Muscle layer of colon (tissue), 2 donors: ENCODE measurements around the gene TFCP2L1.
"Not testable (repeated sequence)": the region's sequence is repeated elsewhere in the genome, so short reads cannot be mapped to it uniquely, and the experiment has no call there.

Source experiments
- H3K27ac ChIP-seq: one replicate; pipeline ENCODE4 v1.7.0; 2013; ENCODE audit warnings: low read depth, mild to moderate bottlenecking, low read length, moderate library complexity
- H3K27me3 ChIP-seq, 2 donors: one replicate each; pipeline ENCODE4 v1.7.0; 2013; ENCODE audit warnings: low read length in 2 of 2, mild to moderate bottlenecking in 2 of 2; ENCODE audit not compliant: insufficient read depth in 2 of 2, control insufficient read depth in 1 of 2
- H3K36me3 ChIP-seq: one replicate; pipeline ENCODE4 v1.7.0; 2013; ENCODE audit warnings: mild to moderate bottlenecking, low read length; ENCODE audit not compliant: insufficient read depth
- H3K4me1 ChIP-seq: one replicate; pipeline ENCODE4 v1.7.0; 2013; ENCODE audit warnings: mild to moderate bottlenecking, low read length; ENCODE audit not compliant: insufficient read depth
- H3K4me3 ChIP-seq, 2 donors: one replicate each; pipeline ENCODE4 v1.7.0; 2013; ENCODE audit warnings: low read length in 2 of 2, low read depth in 1 of 2, mild to moderate bottlenecking in 1 of 2, moderate library complexity in 1 of 2
- H3K9ac ChIP-seq: one replicate; pipeline ENCODE4 v1.7.0; 2013; ENCODE audit warnings: low read length
- H3K9me3 ChIP-seq: one replicate; pipeline ENCODE4 v1.7.0; 2013; ENCODE audit warnings: mild to moderate bottlenecking, low read length
- donor health status: abdominal sarcoma.
- donor health status: Adenocarcinoma of cecum.

The TFCP2L1 gene

DNA sequence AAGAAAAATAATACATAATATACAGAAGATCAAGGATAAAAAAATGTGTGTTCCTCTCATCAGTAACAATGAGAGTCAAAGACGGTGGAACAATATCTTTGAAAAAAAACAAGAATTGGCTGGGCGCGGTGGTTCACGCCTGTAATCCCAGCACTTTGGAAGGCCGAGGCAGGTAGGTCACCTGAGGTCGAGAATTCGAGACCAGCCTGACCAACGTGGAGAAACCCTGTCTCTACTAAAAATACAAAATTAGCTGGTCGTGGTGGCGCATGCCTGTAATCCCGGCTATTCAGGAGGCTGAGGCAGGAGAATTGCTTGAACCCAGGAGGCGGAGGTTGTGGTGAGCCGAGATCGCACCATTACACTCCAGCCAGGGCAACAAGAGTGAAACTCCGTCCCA is 28.7 kb upstream of the TFCP2L1 start:
- H3K36me3 ChIP-seq, H3K27me3 ChIP-seq, H3K4me1 ChIP-seq, H3K9me3 ChIP-seq, H3K9ac ChIP-seq, H3K4me3 ChIP-seq, H3K27ac ChIP-seq: not testable (repeated sequence)

DNA sequence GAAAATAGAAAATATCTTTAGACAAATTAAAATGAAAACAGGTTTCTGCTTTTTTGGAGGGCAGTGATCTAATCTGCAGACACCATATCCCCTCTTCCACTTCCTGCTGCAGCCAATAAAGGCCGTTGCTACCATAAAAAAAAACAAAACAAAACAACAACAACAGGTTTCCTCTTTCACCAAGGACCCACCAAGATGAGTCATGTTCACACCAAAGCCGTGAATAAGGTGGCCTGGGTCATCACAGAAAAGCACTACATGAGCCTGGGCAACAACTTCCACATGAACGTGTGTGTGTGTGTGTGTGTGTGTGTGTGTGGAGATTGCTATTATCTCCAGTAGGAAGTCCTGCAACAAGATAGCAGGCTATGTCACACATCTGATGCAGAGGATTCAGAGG is 24.8 kb upstream of the TFCP2L1 start:
- Histone ChIP-seq H3K4me1 (no peaks in the 10 kb centered on the region), H3K36me3 (no peaks in the 10 kb centered on the region), H3K27ac (no peak overlapping the region), H3K4me3 (no peak overlapping the region), H3K27me3 (no peaks in the 10 kb centered on the region), H3K9me3 (no peaks in the 10 kb centered on the region), H3K9ac (no peak overlapping the region)

DNA sequence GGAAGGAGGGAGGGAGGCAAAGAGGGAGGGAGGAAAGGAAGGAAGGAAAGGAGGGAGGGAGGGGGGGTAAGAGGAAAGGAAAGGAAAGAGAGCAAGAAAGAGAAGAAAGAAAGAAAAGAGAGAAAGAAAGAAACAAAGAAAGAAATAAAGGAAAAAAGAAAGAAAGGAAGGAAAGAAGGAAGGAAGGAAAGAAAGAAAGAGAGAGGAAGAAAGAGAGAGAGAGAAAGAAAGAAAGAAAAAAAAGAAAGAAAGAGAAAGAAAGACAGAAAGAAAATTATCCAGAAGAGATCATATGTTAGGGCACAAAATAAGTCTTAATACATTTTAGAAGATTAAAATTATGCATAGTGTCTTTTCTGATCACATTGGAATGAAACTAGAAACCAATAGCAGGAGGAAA is 24.3 kb upstream of the TFCP2L1 start:
- Histone ChIP-seq H3K9ac (no peak overlapping the region), H3K27me3 (no peaks in the 10 kb centered on the region), H3K27ac (no peak overlapping the region), H3K9me3 (no peaks in the 10 kb centered on the region), H3K4me1 (no peaks in the 10 kb centered on the region), H3K4me3 (no peak overlapping the region), H3K36me3 (no peaks in the 10 kb centered on the region)

DNA sequence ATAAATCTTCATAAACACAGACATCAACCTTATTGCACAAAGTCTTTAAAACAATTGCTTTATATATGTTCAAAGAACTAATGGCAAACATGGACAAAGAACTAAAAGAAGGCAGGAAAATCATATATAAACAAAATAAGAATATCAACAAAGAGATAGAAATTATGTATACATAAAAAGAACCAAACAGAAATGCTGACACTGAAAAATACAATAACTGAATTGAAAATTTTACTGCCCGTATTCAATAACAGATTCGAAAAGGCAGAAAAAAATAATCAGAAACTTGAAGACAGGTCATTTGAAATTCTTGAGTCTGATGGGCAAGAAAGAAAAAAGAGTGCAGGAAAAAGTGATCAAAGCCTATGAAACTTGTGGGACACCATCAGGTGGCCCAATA is 22.0 kb upstream of the TFCP2L1 start:
- Histone ChIP-seq H3K27ac (no peak overlapping the region), H3K36me3 (no peaks in the 10 kb centered on the region), H3K4me1 (no peaks in the 10 kb centered on the region), H3K9me3 (no peaks in the 10 kb centered on the region), H3K4me3 (no peak overlapping the region), H3K9ac (no peak overlapping the region), H3K27me3 (no peaks in the 10 kb centered on the region)

DNA sequence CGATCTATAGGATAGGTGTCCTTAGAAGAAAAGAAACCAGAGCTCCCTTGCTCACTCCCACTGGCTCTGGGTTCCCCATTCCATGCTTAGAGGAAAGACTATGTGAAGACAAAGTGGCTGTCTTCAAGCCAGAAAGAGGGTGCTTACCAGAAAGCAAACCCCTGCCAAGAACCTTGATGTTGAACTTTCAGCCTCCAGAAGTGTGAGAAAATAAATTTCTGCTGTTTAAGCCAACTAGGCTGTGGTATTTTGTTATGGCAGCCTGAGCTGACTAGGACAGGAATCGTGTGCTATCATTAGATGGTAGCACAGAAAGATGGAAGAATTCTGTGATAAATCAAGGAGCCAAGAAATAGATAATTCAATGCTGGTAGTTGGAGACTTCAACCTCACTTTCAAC is 19.9 kb upstream of the TFCP2L1 start:
- Histone ChIP-seq H3K9ac (no peak overlapping the region), H3K36me3 (no peaks in the 10 kb centered on the region), H3K9me3 (no peaks in the 10 kb centered on the region), H3K27ac (no peak overlapping the region), H3K4me3 (no peak overlapping the region), H3K4me1 (no peaks in the 10 kb centered on the region), H3K27me3 (no peaks in the 10 kb centered on the region)

DNA sequence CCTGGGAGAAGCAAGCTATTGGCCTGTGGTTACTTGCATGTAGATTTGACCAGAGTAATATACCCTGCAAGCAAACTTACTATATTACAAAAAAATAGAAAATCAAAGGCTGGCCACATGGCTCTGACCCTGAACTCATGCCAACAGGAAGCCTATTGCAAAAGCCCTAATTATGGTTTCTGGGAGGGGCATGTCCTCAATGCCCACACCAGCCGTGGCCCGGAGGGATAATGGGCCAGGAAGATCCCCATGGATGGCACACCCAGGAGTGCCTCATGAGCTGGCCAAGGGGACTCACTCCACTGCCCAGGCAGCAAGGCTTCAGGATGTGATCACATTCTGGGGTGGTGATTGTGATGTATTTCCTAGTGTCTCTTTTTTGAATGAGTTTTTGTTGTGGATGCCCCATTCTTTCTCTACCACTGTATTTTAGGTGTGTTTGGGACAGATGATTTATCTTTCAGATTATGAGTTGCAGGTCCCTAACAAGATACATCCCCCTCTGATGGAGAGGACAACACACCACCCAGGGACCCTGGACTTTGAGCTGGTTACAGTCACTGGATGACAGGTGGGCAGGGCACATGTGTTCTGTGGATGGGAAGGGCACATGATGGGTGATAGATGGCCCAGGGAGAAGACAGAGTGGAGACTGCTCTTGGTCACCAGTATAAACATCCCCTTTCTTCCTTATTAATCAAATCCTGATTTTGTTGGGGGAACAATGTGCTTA is 18.7 kb upstream of the TFCP2L1 start:
- Histone ChIP-seq H3K9me3 (no peaks in the 10 kb centered on the region), H3K27ac (no peak overlapping the region), H3K36me3 (no peaks in the 10 kb centered on the region), H3K27me3 (no peaks in the 10 kb centered on the region), H3K9ac (no peak overlapping the region), H3K4me3 (no peak overlapping the region), H3K4me1 (no peaks in the 10 kb centered on the region)

DNA sequence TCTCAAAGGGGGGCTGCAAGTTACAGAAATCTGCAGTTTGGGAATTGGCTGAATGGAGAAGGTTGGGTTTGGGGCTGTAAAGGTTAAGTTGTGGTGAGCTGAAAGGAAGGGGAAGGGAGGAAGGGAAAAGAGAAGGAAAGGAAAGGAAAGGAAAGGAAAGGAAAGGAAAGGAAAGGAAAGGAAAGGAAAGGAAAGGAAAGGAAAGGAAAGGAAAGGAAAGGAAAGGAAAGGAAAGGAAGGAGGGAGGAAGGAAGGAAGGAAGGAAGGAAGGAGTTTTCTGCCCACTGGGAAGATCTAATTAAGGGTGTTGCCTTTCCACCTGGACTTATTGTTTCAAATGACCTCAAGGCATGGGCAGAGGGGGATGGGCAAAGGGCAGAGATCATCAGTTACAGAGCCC is 16.2 kb upstream of the TFCP2L1 start:
- H3K27ac ChIP-seq, H3K9me3 ChIP-seq, H3K4me1 ChIP-seq, H3K36me3 ChIP-seq, H3K4me3 ChIP-seq, H3K9ac ChIP-seq, H3K27me3 ChIP-seq: not testable (repeated sequence)

DNA sequence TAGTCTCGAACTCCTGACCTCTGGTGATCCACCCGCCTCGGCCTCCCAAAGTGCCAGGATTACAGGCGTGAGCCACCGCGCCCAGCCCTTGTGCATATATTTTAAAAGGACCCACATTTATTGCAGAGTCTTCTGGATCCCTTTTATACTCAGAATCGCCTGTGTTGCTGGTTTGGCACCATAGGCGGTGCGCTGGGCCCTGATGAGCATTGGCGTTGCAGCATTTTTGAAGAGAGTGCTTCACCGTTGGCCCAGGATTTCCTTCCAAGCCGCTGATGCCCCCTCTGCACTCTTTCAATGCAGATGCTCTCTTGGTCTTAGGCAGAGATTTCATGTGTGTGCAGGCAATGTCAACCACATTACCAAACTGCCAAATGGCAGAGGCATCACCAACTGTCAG is 13.5 kb upstream of the TFCP2L1 start:
- no peak overlapping the region for H3K27ac ChIP-seq

DNA sequence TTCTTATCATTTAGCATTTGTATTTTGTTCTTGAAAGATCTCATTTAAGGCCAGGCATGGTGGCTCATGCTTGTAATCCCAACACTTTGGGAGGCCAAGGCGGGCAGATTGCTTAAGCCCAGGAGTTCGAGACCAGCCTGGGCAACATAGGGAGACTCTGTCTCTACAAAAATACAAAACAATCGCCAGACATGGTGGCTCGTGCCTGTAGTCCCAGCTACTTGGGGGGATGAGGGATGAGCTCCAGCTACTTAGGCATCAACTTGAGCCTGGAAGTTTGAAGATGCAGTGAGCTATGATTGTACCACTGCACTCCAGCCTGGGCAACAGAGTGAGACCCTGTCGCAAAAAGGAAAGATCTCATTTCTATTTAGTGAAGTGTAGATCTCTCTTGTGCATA is 12.9 kb upstream of the TFCP2L1 start:
- not testable (repeated sequence) for H3K4me1 ChIP-seq, H3K4me3 ChIP-seq, H3K27ac ChIP-seq, H3K9ac ChIP-seq, H3K36me3 ChIP-seq, H3K9me3 ChIP-seq, H3K27me3 ChIP-seq

More for the DNA sequence above, 13.5 kb upstream of the TFCP2L1 start:
- no peaks in the 10 kb centered on the region for H3K9me3 ChIP-seq
- no peaks in the 10 kb centered on the region for H3K27me3 ChIP-seq
- H3K4me1 ChIP-seq = no peaks in the 10 kb centered on the region
- no peaks in the 10 kb centered on the region for H3K36me3 ChIP-seq
- H3K9ac ChIP-seq = no peak overlapping the region
- H3K4me3 ChIP-seq = no peak overlapping the region

DNA sequence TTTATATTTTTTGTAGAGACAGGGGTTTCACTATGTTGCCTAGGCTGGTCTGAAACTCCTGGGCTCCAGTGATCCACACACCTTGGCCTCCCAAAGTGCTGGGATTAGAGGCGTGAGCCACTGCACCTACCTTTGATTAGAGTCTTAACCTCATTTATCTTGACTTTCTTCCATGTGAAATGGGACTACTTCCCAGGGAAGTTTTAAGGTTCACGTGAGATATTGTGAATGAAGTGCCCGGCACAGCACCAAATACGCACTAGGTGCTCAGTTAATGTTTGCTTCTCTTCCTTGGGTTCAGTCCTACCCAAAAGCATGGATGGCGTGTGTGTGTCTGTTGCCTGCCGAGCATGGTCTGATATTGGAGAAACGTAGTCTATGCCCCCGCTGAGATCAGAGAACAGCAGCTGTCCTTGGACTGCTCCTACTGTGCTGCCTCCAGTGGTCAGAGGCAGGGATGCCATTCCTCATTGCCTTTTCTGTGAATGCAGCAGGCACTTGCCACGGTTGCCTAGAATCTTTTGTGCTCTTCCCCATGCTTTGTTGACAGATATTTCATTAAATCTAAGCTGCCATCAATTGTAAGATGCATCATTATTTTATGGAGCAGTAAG is 12.3 kb upstream of the TFCP2L1 start:
- H3K27ac ChIP-seq = no peak overlapping the region
- no peaks in the 10 kb centered on the region for H3K4me1 ChIP-seq
- H3K27me3 ChIP-seq = no peaks in the 10 kb centered on the region

DNA sequence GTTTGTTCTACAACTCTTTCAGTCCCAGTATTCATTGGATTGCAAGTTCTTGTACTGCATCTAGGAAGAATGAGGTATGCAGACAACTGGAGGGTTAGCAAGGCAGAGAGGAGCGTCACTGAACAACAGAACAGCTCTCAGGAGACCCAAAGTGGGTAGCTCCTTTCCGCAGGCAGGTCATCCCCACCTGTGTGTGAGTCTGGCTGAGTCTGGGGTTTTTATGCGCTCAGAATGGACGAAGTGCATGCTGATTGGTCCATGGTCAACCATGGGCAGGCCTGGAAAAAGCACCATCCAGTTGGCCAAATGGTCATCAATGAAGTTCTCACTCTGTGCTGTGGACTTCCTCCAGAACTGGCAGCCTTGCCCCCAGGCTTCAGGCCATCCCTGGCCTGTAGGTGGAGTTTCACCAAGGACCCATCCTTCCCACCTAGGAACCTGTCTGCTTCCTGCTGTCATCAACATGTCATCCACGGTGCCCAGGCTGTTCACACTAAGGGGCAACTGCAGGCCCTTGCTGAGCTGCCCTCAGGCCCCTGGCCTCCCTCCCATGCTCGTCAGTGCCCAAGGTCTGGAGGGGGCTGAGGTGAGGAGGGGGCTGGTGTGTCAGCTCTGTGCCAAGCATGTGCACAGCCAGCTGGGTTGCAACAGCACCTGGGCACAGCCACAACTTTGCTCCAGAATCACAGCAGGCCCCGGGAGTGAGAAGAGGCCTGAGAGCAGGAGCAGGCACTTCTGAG is 11.1 kb upstream of the TFCP2L1 start:
- no peaks in the 10 kb centered on the region for H3K4me1 ChIP-seq
- no peak overlapping the region for H3K9ac ChIP-seq
- no peak overlapping the region for H3K4me3 ChIP-seq
- H3K36me3 ChIP-seq = no peaks in the 10 kb centered on the region
- H3K27ac ChIP-seq = no peak overlapping the region
- no peaks in the 10 kb centered on the region for H3K27me3 ChIP-seq
- H3K9me3 ChIP-seq = no peaks in the 10 kb centered on the region

More for the DNA sequence above, 12.3 kb upstream of the TFCP2L1 start:
- no peaks in the 10 kb centered on the region for H3K9me3 ChIP-seq
- H3K9ac ChIP-seq = no peak overlapping the region
- no peaks in the 10 kb centered on the region for H3K36me3 ChIP-seq
- H3K4me3 ChIP-seq = no peak overlapping the region
